Activated CD8-positive, alpha-beta memory T cell treated with anti-CD3 and anti-CD28 coated beads, Interleukin-2, amount 50 U/mL, for 1 hour (primary cell): Measurements from ENCODE around the gene TDRD7.

Experiments
- DNase-seq: peaks from one replicate; pipeline ENCODE4 v3.0.0-alpha.2; 2020; ENCODE audit errors: extremely low read depth

Gene TDRD7

DNA sequence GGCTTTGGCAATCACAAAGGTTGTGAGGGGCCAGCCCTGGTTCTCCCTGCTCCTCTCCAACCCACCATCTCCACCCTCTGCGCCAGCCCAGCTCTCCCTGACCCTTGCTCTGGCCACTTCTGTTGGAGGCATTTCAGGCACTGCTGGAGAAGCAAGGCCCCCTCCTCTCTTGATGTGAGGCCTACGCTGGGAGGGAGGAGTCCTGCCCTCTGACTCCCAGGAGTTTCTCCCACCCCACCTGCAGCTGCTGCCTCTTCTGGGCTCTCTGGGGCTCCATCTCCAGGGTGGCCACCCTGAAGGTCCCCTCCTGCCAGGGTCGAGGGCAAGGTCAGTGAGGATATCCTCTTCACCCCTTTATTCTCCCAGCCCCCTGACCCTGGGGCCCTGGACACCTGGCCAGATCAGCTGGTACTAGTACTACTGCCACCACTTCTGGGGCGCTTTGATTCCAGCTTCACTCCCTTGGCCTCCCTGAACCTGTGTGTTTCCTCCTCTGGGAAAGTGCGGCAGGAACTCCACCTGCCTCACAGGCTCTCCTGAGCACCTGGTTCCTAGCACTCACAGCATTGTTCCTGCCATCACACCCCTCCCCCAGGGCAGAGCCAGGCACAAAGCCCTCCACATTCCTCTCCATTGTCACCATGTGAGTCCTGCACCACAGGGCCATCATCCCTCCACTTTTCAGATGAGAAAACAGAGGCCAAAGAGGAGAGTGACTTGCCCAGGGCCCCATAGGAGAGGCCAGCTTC is 23.8 kb upstream of the TDRD7 start:
- DNase-seq: no peak

DNA sequence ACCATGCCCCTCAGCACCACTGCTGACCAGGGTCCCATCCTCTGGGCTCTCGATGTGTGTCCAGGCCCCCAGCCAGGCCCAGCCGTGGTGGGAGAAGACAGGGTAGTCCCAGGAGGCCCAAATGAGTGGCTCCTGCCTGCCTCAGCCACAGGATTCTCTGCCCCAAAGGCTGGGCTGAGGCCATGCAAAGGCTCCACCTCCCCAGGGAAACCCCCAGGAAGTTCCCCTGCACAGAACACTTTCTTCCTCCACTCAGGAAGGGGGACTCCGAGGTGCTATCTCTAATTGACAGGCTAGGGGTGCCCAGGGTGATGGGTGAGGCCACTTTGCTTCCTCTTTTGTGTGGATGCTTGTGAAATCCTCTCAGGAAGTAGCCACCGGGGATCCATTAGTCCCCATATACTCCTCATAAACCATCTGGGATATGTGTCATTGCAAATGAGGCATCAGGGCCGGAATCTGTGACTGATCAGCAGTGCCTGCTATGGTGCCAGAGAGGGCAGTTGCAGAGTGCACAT is 23.1 kb upstream of the TDRD7 start:
- DNase-seq: no peak

DNA sequence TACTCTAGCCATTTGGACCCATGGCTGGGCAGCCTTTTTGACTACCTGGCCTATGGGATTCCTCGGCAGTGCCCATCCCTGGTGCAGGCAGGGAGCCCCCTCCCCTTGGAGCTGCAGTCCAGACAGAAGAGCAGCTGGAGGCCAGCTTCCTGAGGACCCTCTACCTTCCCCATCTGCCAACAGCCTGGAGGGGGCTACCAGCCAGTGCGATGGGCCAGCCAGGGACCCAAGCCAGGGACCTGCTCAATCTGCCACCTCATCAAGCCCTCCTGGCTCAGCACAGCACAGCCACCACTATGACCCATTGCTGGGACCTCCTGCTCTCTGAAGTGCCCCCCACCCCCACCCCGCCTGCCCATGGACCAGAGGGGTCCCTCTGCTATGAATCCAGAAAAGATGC is 22.6 kb upstream of the TDRD7 start:
- DNase-seq: no peak

GRCh38 chr9:97390791-97391406 is 21.0 kb upstream of the TDRD7 start:
- DNase-seq: no peak

- DNase-seq: no peak
Measured at GRCh38 chr9:97394881-97395280, 17.0 kb upstream of the TDRD7 start.

DNA sequence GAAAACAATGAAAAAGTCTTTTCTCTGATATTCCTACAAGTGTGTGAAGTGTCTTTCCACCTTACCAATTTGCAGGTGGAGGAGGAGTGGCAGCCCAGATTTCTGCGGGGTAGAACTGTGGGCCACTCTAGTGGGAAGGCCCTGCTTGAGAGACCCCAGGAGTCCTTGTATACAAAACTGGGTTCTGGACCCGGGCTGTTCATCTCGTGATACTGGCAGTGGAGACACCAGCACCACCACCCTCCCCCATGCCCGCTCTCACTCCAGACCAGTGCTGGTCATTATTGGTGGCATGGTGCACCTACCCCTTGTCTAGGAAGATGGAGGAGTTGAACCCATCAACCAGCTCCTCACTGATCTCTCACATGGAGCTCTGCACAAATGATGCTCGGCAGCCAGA is 16.2 kb upstream of the TDRD7 start:
- no peak for DNase-seq

DNA sequence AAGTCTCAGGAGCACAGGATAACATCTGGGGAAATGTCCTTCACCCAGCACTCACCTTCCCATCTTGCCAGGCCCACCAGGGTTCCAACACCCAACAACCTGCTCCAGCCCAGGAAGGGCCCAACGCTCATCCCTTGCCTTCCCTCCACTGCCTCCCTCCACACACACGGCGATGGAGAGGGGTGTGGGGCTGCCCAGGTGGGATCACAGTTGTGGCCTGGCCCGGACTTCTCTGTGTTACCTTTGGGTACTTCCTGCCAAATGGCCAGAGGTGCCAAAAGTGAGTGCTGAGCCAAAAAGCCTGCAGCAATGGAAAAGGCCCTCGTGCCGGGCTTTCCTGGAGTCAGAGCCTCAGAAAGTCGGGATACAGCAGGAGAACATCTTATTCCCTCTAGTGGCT is 15.6 kb upstream of the TDRD7 start:
- no peak for DNase-seq

- DNase-seq: no peak
Measured at GRCh38 chr9:97397220-97397619, 14.7 kb upstream of the TDRD7 start.

DNA sequence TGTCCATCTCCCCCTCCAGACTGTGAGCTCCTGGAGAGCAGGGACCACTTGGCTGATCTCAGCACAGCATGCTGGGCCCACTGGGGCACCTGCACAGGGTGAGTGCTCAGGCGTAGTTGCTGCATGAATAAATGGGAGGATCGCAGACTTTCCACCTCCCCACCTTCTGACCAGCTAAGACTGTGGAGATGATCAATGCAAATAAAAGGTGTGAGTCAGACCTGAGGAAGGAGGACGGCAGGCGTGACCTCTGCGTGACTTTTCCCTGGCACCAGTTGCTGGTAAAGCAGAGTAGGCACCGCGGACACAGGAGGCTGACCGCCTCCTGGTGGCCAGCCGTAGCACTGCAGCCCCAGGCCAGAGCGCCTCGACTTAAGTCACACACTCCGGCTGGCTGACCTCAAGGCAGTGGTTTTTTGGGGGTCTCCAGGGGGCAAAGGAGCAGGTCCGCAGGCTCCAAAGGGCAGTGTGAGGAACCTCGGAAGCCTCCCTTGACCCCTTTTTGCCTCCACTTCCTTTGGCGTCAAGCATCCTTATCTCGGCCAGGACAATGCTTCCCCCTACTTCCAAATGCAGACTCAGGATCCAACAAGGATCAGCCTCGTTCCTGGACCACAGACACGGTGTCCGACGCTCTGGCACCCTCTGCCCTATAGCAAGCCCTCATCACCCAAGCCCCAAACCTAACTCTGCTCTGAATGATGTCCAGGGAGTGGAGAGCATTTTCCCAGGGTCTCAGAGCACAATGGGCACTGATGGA is 12.7 kb upstream of the TDRD7 start:
- DNase-seq: no peak

DNA sequence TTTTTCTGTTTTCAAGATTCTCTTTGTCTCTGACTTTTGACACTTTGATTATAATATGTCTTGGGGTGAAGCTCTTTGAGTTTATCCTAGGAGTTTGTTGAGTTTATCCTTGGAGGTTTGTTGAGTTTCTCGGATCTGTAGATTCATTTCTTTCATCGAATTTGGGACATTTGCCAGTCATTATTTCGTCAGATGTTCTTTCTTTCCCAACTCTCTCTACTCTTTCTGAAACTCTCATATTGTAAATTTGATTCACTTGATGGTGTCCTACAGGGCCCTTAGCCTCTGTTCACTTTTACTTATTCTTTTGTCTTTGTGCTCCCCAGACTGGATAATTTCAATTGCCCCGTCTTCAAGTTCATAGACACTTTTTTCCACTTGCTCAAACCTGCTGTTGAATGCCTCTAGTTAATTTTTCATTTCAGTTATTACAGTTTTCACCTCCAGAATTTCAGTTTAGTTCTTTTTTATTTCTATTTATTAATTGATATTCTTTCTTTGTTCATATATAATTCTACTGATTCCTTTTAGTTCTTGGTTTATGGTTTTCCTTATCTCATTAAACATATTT is 8.1 kb upstream of the TDRD7 start:
- no peak for DNase-seq

GRCh38 chr9:97405551-97405950 is 6.3 kb upstream of the TDRD7 start:
- DNase-seq: no peak

GRCh38 chr9:97406620-97407177 is 5.2 kb upstream of the TDRD7 start:
- no peak for DNase-seq

DNA sequence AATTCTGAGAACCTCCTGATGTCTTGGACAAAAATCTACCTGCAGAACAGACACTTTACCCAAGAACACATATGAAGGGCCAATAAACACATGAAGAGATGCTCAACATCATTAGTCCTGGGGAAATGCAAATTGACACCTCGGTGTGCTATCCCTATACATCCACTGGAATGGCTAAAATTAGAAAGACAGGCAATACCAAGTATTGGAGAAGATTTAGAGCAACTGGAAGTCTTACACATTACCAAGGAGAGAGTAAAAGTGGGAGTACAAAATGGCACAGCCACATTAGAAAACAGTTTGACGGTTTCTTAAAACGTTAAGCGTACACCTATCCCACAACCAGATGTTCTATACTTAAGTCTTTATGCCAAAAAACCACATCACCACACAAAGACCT is 3.3 kb upstream of the TDRD7 start:
- no peak for DNase-seq

DNA sequence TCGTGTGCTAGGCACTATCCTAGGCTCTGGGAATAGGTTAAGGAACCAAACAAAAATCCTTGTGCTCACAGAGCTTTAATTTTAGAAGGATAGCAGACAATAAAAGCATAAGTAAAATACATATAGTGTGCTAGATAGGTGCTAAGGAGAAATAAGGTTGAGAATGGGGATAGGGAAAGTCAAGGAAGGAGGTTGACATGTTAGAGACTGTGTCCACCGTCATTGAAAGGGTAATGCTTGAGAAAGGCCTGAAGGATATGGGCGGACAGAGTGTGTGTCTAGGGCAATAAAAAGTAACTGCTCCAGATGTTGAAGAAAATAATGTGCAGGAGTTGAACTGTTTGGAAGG is 482 bp upstream of the TDRD7 start:
- no peak for DNase-seq

DNA sequence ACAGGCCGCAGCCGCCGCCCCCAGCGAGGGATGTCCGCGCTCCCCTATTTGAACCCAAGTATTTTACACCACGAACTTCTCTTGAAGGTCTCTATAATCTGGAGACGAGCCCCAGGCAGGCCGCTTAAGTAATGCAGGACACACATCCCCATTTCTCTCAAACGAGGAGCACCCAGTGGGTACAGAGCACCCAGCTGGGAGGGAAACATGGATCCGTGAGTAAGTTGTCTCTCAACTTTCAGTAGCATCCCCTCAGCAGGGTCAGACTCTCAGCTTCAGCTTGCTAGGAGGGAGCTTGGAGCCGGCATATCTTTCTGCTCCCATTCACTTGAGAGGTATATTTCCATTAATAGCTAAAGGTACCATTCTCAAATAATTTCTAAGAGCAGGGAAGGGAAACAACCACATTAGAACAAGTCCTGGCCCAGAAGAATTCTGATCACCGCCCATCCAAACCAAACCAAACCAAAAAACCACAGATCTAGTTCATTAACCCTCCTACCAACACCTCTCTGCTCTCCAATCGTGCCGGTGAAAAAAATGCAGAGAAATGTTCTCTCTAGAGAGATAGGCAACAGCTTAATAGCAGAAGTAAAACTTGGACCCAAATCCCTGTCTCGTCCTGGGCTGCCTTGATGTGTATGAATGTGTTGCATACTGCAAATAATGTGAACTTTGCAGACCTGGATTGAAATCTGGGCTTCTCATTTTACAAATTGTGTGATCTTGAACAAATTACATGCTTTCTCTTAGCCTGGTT is 910 bp downstream of the TDRD7 start:
- no peak for DNase-seq

- DNase-seq: no peak
Measured at GRCh38 chr9:97413462-97413861, 1.6 kb downstream of the TDRD7 start.

DNA sequence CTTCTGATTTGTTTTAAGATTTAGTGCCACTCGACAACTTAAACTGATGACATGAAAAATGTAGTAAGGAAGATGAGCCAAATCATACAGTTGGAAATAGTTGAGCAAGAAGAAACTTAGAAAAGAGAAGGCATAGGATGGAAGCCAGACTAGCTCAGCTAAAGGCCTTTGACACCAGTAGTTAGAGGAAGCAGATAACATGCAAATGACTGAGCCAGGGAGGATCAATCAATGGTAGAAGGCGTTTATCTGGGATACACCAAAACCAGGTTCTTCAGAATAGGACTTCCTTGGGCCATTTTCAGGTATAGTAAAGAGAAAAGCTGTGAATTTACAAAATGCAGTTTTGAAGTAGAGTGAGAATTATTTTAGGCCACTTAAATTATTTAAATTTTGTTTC is 3.2 kb downstream of the TDRD7 start:
- DNase-seq: no peak

- no peak for DNase-seq
Measured at GRCh38 chr9:97418880-97419279, 7.0 kb downstream of the TDRD7 start.

DNA sequence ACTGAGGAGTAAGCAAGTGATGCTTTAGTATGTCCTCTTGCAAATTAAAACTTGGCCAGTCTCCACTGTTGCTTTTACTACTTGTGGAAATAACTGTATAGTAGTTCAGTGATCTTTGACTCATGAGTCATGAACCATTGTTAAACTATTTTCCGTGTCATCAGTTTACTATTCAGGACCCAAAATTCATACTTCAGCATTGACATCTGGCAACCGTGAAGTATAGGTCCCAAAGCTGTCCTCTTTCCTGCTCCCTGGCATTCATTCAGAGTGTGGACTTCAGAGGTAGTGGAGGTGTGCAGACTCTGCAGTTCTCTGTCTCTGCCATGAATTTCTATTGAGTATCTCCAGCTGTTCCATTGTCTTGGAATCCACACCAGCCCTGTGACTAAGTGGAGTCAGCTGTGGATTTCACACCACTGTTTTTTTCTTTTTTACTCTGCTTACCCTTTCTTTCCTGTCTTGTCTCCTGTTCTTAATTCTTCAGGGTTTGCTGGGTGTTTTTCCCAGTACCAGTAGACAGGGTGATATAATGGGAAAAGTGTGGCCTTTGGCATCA is 7.5 kb downstream of the TDRD7 start:
- no peak for DNase-seq

DNA sequence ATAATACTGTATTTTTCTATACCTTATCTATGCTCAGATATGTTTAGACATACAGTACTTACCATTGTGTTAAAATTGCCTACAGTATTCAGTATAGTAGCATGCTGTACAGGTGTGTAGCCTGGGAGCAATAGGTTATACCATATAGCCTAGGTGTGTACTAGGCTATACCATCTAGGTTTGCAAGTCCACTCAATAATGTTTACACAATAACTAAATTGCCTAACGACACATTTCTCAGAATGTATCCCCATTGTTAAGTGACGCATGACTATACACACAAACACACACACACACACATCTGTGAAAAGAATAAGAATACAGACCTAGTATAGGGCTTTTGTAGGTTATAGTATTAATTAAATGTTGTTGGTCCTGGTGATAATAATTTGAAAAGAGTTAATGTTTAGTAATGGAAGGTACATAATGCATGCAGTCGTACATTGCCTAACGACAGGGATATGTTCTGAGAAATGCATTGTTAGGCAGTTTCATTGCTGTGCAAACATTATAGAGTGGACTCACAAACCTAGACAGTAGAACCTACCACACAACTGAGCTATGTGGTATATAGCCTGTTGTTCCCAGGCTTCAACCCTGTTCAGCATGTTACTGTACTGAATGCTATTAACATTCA is 13.6 kb downstream of the TDRD7 start:
- DNase-seq: no peak

- no peak for DNase-seq
Measured at GRCh38 chr9:97425973-97426336, 14.1 kb downstream of the TDRD7 start.
